ENCODE results near the gene INPP1.

Gene INPP1

DNA sequence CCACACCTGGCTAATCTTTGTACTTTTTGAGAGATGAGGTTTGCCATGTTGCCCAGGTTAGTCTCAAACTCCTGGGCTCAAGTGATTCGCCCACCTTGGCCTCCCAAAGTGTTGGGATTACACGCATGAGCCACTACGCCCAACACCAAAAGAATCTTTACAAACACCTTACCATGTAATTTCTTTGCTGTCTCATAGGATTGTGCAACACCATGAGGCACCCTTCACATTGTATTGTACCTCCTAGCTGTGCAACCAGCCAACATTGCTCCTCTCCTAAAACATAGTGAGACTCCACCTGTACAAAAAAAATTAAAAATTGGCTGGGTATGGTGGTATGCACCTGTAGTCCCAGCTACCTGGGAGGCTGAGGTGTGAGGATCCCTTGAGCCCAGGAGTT lies 61.7 kb downstream of the INPP1 start:
- Histone ChIP-seq H3K4me2 (ENCODE audit: low read length) (no peak overlapping the region), H3K4me1 (ENCODE audit: insufficient read depth, low read length, severe bottlenecking) (peaks cover 19% of the 10 kb centered on the region), H3K9ac (ENCODE audit: low read length) (no peak overlapping the region), H2AFZ (ENCODE audit: low read length) (no peak overlapping the region), H3K36me3 (ENCODE audit: insufficient read depth, low read length) (no peaks in the 10 kb centered on the region), H3K79me2 (ENCODE audit: insufficient read depth, low read length) (no peaks in the 10 kb centered on the region), H3K4me3 (ENCODE audit: low read depth, low read length, poor library complexity, severe bottlenecking) (no peak overlapping the region), H3K27ac (ENCODE audit: low read depth, low read length, poor library complexity, severe bottlenecking) (no peak overlapping the region), H3K9me2 (ENCODE audit: low read depth, low read length) (no peaks in the 10 kb centered on the region), H3K9me3 (ENCODE audit: low read length) (no peaks in the 10 kb centered on the region), H3K27me3 (ENCODE audit: insufficient read depth, low read length) (no peaks in the 10 kb centered on the region), H3F3A (ENCODE audit: insufficient read depth, low read length) (no peaks in the 10 kb centered on the region), H4K20me1 (ENCODE audit: insufficient read depth, low read length) (no peaks in the 10 kb centered on the region)
- TF ChIP-seq, protein P1, sequence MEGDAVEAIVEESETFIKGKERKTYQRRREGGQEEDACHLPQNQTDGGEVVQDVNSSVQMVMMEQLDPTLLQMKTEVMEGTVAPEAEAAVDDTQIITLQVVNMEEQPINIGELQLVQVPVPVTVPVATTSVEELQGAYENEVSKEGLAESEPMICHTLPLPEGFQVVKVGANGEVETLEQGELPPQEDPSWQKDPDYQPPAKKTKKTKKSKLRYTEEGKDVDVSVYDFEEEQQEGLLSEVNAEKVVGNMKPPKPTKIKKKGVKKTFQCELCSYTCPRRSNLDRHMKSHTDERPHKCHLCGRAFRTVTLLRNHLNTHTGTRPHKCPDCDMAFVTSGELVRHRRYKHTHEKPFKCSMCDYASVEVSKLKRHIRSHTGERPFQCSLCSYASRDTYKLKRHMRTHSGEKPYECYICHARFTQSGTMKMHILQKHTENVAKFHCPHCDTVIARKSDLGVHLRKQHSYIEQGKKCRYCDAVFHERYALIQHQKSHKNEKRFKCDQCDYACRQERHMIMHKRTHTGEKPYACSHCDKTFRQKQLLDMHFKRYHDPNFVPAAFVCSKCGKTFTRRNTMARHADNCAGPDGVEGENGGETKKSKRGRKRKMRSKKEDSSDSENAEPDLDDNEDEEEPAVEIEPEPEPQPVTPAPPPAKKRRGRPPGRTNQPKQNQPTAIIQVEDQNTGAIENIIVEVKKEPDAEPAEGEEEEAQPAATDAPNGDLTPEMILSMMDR (IDR thresholded peaks at IDR 0.05; ENCODE audit: low read length) = no peak
- TF ChIP-seq EZH2 (IDR thresholded peaks at IDR 0.05; ENCODE audit: borderline replicate concordance, low read length) = no peak

GRCh38 chr2:190405995-190406394 lies 62.6 kb downstream of the INPP1 start:
- H3K4me1 ChIP-seq (ENCODE audit: insufficient read depth, low read length, severe bottlenecking) = peaks cover 21% of the 10 kb centered on the region
- no peak overlapping the region for H3K4me3 ChIP-seq (ENCODE audit: low read depth, low read length, poor library complexity, severe bottlenecking)

GRCh38 chr2:190406805-190407204 lies 63.4 kb downstream of the INPP1 start:
- H3K4me2 ChIP-seq (ENCODE audit: low read length) = no peak overlapping the region
- H3F3A ChIP-seq (ENCODE audit: insufficient read depth, low read length) = no peaks in the 10 kb centered on the region
- no peak for TF ChIP-seq EZH2 (IDR thresholded peaks at IDR 0.05; ENCODE audit: borderline replicate concordance, low read length)
- TF ChIP-seq, protein P1 (IDR thresholded peaks at IDR 0.05; ENCODE audit: low read length) = no peak
- H3K27ac ChIP-seq (ENCODE audit: low read depth, low read length, poor library complexity, severe bottlenecking) = no peak overlapping the region
- no peaks in the 10 kb centered on the region for H3K36me3 ChIP-seq (ENCODE audit: insufficient read depth, low read length)
- no peak overlapping the region for H2AFZ ChIP-seq (ENCODE audit: low read length)
- peaks cover 21% of the 10 kb centered on the region for H3K4me1 ChIP-seq (ENCODE audit: insufficient read depth, low read length, severe bottlenecking)
- H3K4me3 ChIP-seq (ENCODE audit: low read depth, low read length, poor library complexity, severe bottlenecking) = no peak overlapping the region
- H3K9ac ChIP-seq (ENCODE audit: low read length) = no peak overlapping the region
- no peaks in the 10 kb centered on the region for H3K79me2 ChIP-seq (ENCODE audit: insufficient read depth, low read length)
- no peaks in the 10 kb centered on the region for H4K20me1 ChIP-seq (ENCODE audit: insufficient read depth, low read length)
- H3K9me2 ChIP-seq (ENCODE audit: low read depth, low read length) = no peaks in the 10 kb centered on the region
- no peaks in the 10 kb centered on the region for H3K27me3 ChIP-seq (ENCODE audit: insufficient read depth, low read length)
- no peaks in the 10 kb centered on the region for H3K9me3 ChIP-seq (ENCODE audit: low read length)

More at GRCh38 chr2:190405995-190406394, 62.6 kb downstream of the INPP1 start:
- Histone ChIP-seq H3K36me3 (ENCODE audit: insufficient read depth, low read length) (no peaks in the 10 kb centered on the region), H3K9me2 (ENCODE audit: low read depth, low read length) (no peaks in the 10 kb centered on the region), H3K27me3 (ENCODE audit: insufficient read depth, low read length) (no peaks in the 10 kb centered on the region), H3K27ac (ENCODE audit: low read depth, low read length, poor library complexity, severe bottlenecking) (no peak overlapping the region), H3K9ac (ENCODE audit: low read length) (no peak overlapping the region), H4K20me1 (ENCODE audit: insufficient read depth, low read length) (no peaks in the 10 kb centered on the region), H3K9me3 (ENCODE audit: low read length) (no peaks in the 10 kb centered on the region), H3K4me2 (ENCODE audit: low read length) (no peak overlapping the region), H3F3A (ENCODE audit: insufficient read depth, low read length) (no peaks in the 10 kb centered on the region), H2AFZ (ENCODE audit: low read length) (no peak overlapping the region), H3K79me2 (ENCODE audit: insufficient read depth, low read length) (no peaks in the 10 kb centered on the region)
- no peak for TF ChIP-seq EZH2 (IDR thresholded peaks at IDR 0.05; ENCODE audit: borderline replicate concordance, low read length)
- TF ChIP-seq, protein P1 (IDR thresholded peaks at IDR 0.05; ENCODE audit: low read length) = no peak

All from OCI-LY1 (cell line).